NCI-H128 (cell line): ENCODE measurements around the gene RAD51D.
A peak's percentile ranks its signal among the peaks of the same experiment; 100 is the strongest.
"Not testable (repeated sequence)": the region's sequence is repeated elsewhere in the genome, so short reads cannot be mapped to it uniquely, and the experiment has no call there.

Experiments used
- DNase-seq: peaks from one replicate; lab custom pipeline; 2025; ENCODE audit not compliant: unreplicated experiment; lab: John Stamatoyannopoulos, UW

RAD51D gene

GRCh38 chr17:35073183-35073790, 46.4 kb downstream of the RAD51D start:
- DNase-seq = no peak

- DNase-seq = no peak
These were observed 50.3 kb downstream of the RAD51D start for GRCh38 chr17:35069311-35069710.

GRCh38 chr17:35068249-35068648, 51.4 kb downstream of the RAD51D start:
- DNase-seq = no peak

- no peak for DNase-seq
These were observed 53.8 kb downstream of the RAD51D start for GRCh38 chr17:35065880-35066279.

- no peak for DNase-seq
These were observed 55.0 kb downstream of the RAD51D start for GRCh38 chr17:35064516-35065215.

GRCh38 chr17:35063514-35064223, 56.0 kb downstream of the RAD51D start, which contains the start of gene RFFL:
Gene RFFL (minus strand): TSS chr17:35063707. CDS start chr17:35026553, 37,154 bp downstream.
- peak; percentile 17 for DNase-seq

GRCh38 chr17:35062308-35062707, 57.4 kb downstream of the RAD51D start:
- DNase-seq = no peak

- DNase-seq = no peak
These were observed 62.2 kb downstream of the RAD51D start for GRCh38 chr17:35057332-35057915.

- no peak for DNase-seq
These were observed 63.6 kb downstream of the RAD51D start for GRCh38 chr17:35056013-35056412.

GRCh38 chr17:35053204-35053603, 66.5 kb downstream of the RAD51D start:
- no peak for DNase-seq

- no peak for DNase-seq
These were observed 66.9 kb downstream of the RAD51D start for GRCh38 chr17:35052780-35053179.

GRCh38 chr17:35052241-35052610, 67.4 kb downstream of the RAD51D start:
- DNase-seq = no peak

GRCh38 chr17:35051579-35052240, 68.0 kb downstream of the RAD51D start:
- no peak for DNase-seq

GRCh38 chr17:35051183-35051578, 68.5 kb downstream of the RAD51D start:
- DNase-seq = no peak

GRCh38 chr17:35050170-35050569, 69.5 kb downstream of the RAD51D start:
- no peak for DNase-seq

- no peak for DNase-seq
These were observed 70.8 kb downstream of the RAD51D start for GRCh38 chr17:35048685-35049379.

- DNase-seq = no peak
These were observed 72.8 kb downstream of the RAD51D start for GRCh38 chr17:35046740-35047283.

GRCh38 chr17:35046245-35046644, 73.4 kb downstream of the RAD51D start:
- DNase-seq = no peak

GRCh38 chr17:35045458-35045979, 74.1 kb downstream of the RAD51D start:
- not testable (repeated sequence) for DNase-seq

- DNase-seq = no peak
These were observed 75.5 kb downstream of the RAD51D start for GRCh38 chr17:35044181-35044580.
